IPS DF 19.7 (cell line): ENCODE measurements around the gene FKRP.
"Not testable (repeated sequence)": the region's sequence is repeated elsewhere in the genome, so short reads cannot be mapped to it uniquely, and the experiment has no call there.

ENCODE experiments used
- DNase-seq: peaks from one replicate; pipeline ENCODE4 v3.0.0-alpha.2; 2013; ENCODE audit warnings: low read depth, low spot score

The FKRP gene, protein sequence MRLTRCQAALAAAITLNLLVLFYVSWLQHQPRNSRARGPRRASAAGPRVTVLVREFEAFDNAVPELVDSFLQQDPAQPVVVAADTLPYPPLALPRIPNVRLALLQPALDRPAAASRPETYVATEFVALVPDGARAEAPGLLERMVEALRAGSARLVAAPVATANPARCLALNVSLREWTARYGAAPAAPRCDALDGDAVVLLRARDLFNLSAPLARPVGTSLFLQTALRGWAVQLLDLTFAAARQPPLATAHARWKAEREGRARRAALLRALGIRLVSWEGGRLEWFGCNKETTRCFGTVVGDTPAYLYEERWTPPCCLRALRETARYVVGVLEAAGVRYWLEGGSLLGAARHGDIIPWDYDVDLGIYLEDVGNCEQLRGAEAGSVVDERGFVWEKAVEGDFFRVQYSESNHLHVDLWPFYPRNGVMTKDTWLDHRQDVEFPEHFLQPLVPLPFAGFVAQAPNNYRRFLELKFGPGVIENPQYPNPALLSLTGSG

DNA sequence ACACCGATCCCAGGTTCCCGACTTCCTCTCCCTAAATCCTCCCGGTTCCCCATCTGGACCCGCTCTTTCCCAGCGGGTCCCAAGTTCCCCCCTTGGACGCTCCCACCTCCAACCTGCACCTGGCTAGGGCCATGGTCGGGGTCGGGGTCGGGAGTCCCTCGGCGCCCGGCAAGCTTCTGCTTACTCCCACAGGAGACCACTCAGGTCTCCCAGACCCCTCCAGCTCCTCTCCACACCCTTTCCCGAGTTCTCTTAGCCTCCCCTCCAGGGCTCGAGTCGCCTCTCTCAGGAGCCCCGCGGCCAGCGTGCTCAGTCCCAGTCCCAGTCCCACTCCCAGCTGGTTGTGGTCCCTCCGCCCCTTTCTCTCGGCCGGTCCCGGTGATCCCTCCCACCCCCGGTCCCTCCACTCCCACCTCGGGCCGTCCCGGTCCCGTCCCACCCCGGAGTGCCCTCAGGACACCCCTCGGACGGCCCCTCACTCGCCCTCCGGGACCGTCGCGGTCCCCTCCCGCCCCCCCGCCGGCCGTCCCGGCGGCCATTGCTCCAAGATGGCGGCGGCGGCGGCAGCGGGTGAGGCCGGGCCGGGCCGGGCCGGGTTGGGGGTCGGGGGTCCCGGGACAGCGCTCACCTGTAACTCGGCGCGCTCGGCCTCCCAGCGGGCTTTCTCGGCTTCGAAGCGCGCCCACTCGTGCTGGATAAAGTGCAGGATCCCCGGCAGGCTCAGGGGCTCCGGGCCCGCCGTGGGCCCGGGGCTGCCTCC, at the start of gene FKRP:
Gene FKRP (plus strand): TSS at position 537 of the 760 bp plus-strand sequence. CDS start 9,394 bp downstream, outside the sequence.
- no peak for DNase-seq

DNA sequence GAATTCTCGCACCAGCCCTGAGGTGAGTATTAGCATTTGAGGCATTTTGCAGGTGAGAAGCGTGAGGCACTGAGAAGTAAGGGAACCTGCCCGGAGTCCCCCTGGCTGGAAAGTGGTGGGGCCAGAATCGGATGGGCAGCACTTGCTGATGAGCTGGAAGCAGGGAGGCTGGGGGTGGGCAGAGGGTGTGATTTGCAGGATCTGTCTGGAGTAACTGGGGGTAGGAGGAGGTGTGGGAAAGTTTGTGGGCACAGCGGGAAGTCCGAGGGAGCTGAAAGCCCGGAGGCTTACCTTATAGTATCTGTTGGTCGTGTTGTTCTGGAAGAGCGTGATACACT, 49.0 kb upstream of the FKRP start:
- no peak for DNase-seq

DNA sequence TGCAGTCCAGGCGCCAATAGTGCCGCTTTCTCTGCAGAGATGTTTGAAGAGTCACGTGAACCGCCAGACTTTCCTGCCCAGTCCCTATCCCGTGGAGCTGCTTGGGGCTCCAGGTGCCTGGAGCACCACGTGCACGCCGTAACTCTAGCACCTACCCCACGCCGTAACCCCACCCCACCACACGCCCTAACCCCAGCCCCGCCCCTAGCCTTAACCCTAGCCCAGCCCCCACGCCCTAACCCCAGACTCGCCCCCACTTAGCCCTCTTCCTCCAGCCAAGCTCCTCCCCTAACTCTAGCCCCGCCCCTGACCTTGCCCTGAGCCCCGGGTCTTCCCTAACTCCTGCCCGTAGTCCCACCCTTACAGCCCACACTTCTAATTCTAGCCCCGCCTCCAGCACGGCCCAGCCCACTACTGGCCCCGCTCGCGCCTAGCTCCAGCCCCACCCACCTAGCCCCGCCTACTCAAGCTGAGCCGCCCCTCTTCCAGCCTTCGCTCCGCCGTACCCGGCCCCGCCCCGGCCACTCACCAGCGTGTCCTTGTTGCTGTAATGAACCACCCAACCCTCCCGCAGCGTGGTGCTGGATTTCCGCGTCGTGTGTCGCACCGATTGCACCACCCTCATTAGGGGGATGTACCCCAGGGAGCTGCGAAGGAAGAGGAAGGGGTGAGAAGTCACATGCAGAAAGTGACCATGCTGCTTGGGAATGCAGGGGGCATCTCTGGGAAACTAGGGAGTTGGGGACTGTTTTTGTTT, 48.5 kb upstream of the FKRP start:
- no peak for DNase-seq

DNA sequence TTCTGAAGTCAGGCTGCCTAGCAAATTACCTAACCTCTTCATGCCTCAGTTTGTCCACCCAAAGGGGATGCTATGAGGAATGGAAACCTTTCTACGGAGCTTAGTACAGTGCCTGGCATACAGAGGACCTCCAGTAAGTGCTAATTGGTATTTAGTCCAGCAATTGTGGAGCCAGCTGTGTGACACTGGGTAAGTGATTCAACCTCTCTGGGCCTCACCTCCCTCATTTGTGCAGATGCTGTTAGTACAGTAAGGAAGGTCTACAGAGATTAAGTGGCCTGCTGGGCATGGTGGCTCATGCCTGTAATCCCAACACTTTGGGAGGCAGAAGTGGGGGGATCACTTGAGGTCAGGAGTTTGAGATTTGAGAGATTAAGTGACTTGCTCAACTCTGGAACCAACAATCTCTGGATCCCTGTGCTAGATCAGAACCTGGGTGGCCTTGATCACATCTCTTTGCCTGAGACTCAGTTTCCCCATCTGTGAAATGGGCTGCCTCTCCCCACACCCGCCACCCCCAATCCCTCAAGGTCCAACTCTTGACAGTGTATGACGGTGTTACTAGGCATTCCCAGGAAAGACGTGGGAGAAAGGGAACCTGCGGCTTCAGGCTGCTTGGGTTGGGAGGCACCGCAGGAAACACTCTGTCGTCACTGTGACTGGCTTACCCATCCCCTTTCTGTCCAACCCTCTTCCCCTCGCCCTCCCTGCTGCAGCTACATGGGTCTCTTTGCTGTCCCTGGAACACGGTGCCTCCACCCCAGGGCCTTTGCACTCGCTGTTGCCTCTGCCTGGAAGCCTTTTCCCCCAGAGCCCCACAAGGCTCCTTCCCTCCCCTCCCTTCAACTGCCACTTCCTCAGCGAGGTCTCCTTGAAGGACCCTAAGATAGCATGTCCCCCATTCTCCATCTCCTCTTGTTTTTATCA, 47.2 kb upstream of the FKRP start:
- DNase-seq, result no peak

DNA sequence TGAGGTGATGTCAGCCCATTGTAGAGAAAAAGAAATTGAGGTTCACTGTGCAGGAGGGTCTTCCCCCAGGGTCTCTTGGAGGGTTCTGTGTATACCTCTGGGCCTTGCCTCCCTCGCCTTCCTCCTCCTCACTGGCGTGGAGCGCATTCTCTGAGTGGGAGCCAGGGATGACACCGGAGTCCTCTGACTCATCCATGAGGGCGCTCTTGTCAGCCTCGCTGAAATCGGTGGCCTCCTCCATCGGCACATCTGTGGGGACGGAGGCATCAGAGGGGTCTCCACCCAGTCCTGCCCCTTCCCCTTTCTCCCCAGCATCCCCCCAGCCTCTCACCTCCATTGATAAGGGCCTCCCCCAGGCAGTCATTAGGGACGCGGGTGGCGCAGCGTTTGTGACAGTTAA, 45.2 kb upstream of the FKRP start:
- no peak for DNase-seq

DNA sequence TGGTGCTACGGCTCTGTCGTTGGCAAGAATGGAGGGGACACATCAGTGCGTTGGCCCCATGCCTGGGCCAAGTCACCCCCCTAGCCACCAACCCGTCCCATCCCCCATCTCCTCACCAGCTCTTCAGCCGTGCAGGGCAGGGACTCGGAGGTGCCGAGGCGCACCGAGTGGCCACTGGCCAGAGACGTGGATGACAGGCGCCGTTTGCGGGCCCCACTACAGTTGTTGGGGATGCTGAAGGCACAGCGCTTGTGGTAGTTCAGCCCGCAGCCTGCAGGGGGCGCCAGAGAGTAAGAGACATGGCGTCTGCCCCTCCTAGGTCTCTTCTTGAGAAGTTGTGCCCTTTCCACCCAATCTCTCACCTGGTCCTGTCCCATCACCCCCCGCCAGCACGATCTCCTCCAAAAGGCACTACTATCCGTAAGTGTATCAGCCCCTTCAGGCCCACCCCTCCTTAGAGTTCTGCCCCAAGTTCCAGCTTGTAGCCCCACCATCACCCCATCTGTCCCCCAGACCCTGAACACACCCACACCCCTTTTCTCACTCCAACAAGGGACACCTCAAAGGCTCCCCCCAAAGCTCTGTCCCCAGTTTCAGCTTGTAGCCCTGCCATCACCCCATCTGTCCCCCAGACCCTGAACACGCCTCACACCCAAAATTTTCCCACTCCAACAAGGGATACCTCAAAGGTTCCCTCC, 41.3 kb upstream of the FKRP start:
- DNase-seq, result no peak

DNA sequence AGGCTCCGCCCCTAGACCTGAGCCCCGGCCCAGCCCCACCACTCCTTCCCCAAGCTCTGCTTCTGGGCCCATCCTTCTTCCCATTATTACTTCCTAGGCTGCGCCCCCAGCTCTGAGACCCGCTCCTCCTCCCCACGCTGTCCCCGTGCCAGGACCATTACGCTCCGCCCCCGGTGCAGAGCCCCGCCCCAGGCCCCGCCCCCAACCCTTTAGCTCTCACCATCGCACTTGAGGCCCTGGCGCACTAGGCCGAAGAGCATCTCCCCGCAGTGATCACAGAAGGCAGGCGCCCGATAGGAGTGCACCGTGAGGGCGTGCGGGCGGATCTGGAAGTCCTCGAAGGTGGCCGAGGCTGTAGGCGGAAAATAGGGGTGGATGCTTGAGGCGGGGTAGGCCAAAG, 35.2 kb upstream of the FKRP start:
- no peak for DNase-seq

DNA sequence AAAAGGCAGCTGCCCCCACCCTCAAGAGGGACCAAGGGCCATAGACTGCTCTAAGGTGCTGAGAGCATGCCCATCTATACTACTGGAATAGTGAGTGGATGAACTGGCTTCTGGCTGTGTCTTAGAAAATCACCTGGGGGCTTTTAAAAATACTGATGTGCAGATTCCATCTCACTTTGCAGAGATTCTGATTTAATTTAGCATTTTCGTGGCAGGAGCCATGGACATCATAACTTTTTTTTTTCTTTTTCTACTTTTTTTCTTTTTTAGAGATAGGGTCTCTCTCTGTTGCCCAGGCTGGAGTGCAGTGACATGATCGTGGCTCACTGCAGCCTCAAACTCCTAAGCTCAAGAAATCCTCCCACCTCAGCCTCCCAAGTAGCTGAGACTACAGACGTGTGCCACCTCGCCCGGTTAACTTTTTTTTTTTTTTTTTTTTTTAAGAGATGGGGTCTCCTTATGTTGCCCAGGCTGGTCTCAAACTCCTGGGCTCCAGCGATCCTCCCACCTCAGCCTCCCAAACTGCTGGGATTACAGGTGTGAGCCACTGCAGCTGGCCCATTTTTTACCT, 33.0 kb upstream of the FKRP start:
- not testable (repeated sequence) for DNase-seq

DNA sequence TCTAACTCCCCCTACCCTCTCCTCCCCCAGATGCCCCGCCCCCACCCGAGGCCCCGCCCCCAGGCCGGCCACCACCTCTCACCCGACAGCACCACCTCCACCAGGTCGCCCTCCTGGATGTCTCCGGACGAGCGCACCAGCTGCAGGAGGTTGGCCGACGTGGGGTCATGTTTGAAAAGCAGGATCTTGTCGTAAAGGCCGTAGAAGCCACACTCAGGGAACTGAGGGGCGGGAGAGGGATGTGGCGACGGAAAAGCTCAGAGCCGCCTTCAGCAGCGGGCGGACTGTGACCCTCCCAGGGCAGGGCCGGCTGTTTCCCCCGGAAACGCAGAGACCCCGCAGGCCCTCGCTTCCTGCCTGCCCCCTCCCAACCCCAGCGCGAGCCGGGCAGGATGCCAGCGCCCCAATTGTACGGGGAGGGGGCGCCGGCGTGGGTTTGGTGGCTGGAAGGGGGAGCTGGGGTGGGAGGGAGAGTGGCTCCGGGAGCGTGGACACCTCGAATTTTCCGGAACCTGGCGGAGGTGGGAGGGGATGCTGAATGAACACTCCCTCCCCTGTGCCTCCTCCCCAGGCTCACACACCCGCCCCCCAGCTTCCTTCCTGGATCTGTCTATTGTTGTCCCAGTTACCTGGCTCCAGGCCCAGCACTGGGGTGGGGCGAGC, 31.9 kb upstream of the FKRP start:
- DNase-seq, result no peak

DNA sequence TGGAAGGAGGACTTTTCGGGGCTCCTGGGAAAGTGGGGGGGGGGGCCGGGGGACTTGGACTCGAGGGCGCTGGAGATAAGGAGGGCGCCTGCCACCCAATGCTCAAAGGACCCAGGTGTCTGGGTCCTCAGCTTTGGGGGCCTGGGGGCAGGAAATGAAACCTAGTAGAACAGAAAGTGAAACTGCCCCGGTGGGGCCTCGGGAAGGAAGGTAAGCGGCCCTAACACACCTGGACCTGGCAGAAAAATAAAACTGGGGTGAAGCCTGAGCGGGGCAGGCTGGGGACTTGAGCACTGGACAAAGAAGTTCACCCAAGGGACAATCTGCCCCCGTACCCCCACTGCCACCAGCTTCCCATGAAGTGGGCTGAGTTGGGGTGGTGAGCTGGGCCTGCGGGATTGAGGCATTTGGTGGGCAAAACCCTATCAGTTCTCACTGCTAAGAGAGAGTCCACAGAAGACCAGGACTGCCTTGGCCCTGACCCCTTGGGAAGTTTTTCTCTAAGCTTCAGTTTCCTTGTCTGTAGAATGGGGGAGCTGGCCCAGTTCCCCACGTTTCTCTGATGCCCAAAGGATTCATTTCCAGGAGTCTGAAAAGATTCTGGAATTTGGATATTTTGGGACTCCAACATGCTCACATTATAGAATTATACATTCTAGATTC, 31.3 kb upstream of the FKRP start:
- no peak for DNase-seq

DNA sequence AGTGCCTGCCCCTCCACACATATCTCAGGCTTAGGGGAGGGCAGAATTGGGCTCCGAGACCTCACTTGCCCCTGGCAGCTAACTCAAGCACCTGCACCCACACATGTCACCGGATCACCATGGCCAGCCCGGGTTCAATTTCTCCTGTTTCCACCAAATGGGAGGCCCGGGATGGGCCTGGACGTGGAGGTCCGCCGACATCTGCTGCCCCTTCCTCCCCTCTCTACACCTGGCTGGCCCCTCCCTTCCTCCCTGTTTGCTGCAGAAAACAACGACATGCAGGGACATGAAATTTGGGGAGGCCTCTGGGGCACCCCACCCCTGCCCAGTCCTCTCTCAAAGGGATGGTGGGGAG, 30.3 kb upstream of the FKRP start:
- DNase-seq, result no peak

DNA sequence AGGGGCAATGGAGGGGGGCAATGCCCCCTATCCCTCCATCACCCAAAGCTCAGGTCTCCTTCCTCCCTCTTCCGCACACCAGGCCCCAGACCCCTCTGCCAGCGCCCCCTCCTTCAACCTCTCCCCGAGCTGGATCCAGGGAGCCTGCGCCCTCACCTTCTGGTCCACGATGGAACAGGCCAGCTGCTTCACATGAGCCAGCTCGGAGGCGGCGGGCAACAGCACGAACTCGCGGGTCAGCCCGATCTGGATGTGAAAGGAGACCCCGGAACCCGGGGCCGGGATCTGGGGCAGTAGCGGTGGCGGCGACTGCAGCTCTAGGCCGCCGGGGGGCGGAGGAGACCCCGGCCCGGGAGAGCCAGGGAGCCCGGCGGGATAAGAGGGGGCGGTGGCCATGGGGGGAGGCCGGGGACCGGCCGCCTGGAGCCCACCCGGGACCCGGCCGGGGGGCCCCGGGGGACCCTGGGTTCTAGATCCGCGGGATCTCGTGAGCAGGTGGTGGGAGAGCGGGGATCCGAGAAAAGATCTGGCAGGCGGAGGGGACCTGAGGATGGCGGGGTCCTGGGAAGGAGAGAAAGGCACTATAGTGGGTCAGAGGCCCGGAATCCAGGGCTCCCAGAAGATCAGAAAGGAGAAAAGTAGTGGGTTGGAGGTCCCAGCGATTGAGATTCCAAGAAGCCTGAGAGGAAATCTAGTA, 29.7 kb upstream of the FKRP start:
- DNase-seq, result no peak

DNA sequence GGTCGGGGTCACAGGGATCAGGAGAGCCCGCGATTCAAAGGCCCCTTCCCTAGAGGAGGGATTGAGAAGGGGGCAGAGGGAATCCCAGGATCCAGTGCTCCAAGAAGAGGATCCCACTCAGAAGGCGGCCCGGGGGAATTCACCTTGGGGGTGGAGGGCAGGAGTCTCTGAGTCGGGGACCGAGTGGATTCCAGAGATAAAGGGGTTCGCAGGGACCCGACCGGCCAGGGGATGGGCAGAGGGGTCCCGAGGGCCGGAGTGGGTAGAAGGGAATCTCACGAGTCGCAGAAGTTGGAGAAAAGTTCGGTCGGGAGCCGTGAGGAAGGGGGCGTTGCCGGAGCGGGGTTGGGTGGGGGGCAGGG, 29.2 kb upstream of the FKRP start:
- no peak for DNase-seq

DNA sequence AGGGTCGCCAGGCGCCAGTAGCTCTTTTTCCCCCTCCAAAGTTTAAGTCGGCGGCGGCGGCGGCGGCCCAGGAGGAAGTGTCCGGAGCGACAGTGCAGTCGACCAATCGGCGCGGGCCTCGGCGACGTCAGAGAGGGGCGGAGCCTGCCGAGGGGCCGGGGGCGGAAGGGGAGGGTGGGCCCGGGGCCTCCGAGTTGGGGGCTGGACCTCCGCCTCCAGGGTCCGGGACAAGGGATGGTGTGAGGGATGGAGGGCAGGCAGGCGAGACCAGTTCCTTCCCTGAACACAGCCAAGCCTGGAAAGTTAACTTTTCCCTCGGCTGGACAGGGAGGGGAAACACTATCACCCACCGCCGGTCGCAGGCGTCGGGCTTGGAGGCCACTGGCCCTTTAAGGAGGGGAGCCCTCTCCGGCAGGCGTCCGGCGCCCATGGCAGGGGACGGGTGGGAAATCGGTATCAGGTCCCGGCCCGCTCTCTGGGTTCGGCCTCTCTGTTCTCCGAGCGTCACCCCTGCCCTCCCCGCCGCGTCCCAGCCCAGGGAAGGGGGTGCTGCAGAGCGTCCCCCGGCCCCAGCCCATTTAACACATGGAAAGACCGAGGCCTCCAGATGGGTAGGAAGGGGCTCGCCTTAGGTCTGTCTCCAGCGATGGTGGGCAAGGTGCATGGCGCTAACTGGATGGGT, 28.7 kb upstream of the FKRP start, which contains the start of gene PRKD2:
Gene PRKD2 (minus strand): TSS at position 81 of the 682 bp plus-strand sequence. CDS start 744 bp downstream, outside the sequence.
- no peak for DNase-seq

DNA sequence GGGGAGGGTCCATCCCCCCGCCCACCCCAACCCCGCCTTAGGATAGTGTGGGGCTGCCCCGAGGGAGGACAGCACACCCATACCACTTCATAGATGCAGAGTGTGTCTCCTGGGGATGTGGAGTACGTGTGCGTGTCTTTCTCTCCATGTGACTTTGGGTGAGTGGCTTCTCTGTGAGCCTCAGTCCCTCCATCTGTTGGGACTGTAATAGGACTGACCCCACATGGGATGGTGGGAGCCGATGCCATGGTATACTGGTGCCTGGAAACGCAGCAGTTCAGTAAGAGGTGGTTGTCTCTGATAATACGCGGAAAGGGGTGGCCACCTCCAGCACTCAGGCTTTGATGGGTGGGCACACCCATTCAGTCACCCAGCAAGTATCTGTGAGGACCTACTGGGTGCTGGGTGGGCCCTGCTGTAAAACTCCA, 28.1 kb upstream of the FKRP start:
- no peak for DNase-seq

DNA sequence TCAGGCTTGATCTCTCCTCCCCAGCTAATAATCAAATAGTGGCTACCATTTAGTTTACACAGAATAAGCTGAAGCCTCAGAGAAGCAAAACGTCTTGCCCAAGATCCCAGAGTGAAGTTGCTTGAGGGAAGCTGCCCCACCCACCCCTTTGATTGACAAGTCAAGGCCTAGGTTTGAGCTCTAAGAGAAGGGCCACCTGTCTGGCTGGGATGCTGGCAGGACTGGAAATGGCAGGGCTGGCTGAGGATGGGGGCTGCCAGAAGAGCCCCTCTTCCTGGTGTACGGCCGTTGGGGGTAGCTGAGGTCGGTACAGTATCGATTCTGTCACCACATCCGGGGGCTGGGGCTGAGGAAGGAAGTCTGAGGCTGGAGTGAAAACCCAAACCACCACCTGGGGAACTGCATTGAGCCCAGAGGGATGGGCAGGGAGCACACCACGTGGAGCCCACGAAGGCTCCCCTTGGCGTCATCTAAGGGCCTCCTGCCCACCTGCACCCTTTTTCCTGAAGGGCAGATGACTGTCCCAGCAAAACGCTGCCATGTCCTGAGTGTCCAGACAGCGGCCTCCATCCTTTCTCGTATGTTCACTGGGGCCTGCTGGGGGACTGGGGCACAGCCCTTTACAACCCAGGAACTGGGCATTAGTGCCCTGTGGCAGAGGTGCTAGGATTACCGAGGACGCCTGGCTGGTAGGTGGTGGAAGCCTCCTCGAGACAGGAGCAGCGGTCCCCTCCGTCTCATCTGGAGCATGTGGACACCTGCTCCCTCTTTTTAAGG, 27.5 kb upstream of the FKRP start:
- DNase-seq, result no peak
